OCI-LY3 (cell line): Measurements from ENCODE around the gene AIF1L.

Experiments
- H2AFZ ChIP-seq: fragments of 200-600, 300-600 bp; shearing (Covaris generic); 2 replicates; pipeline ENCODE4 v1.6.0; 2014; ENCODE audit warnings: antibody characterized with exemption, low read depth, low read length
- H3K27ac ChIP-seq: fragments of 200-600, 300-600 bp; sonication (generic); 2 replicates; pipeline ENCODE4 v1.5.1; 2014; ENCODE audit warnings: mild to moderate bottlenecking, low read length, moderate library complexity, mixed read lengths
- H3K27me3 ChIP-seq: fragments of 200-600, 300-600 bp; sonication (generic); 2 replicates; pipeline ENCODE4 v1.6.1; 2014; ENCODE audit warnings: low read depth, low read length, mixed read lengths
- H3K36me3 ChIP-seq: fragments of 200-600, 300-600 bp; sonication (generic); replicated peaks from 2 replicates; pipeline ENCODE3; 2014; ENCODE audit warnings: low read depth, low read length, mixed read lengths
- H3K4me1 ChIP-seq: fragments of 300-600, 200-600 bp; sonication (generic); 2 replicates; pipeline ENCODE4 v1.6.1; 2014; ENCODE audit warnings: low read length, mixed read lengths
- H3K4me2 ChIP-seq: fragments of 200-600, 300-600 bp; sonication (generic); 2 replicates; pipeline ENCODE4 v1.6.1; 2014; ENCODE audit warnings: low read length, mixed read lengths
- H3K4me3 ChIP-seq: fragments of 300-600, 200-600 bp; sonication (generic); 2 replicates; pipeline ENCODE4 v1.5.1; 2014; ENCODE audit warnings: antibody characterized with exemption, mild to moderate bottlenecking, low read length, moderate library complexity
- H3K79me2 ChIP-seq: fragments of 300-600, 200-600 bp; shearing (Covaris generic); 2 replicates; pipeline ENCODE4 v1.6.1; 2014; ENCODE audit warnings: mild to moderate bottlenecking, low read length, mixed read lengths
- H3K9ac ChIP-seq: fragments of 300-600, 200-600 bp; shearing (Covaris generic); 2 replicates; pipeline ENCODE4 v1.6.0; 2014; ENCODE audit warnings: mild to moderate bottlenecking, low read length, moderate library complexity
- H3K9me3 ChIP-seq: fragments of 200-600, 300-600 bp; shearing (Covaris generic); 2 replicates; pipeline ENCODE4 v1.6.1; 2014; ENCODE audit warnings: low read length, mixed read lengths; ENCODE audit not compliant: insufficient read depth
- H4K20me1 ChIP-seq: fragments of 200-600, 300-600 bp; sonication (generic); 2 replicates; pipeline ENCODE4 v1.6.1; 2016; ENCODE audit warnings: low read length, mixed read lengths; ENCODE audit not compliant: insufficient read depth
- CTCF ChIP-seq: fragments of 200-600, 300-600 bp; sonication (generic); IDR thresholded peaks from 2 replicates; pipeline ENCODE4 v1.5.1; 2014; ENCODE audit warnings: antibody characterized with exemption, low read length, low read depth
- EZH2phosphoT487 ChIP-seq: fragments of 200-600 bp; shearing (Covaris generic); IDR thresholded peaks from 2 replicates; pipeline ENCODE4 v1.6.1; 2018; ENCODE audit warnings: antibody characterized with exemption, mixed run types, low read depth

AIF1L gene

GRCh38 chr9:131087354-131087893, 8.9 kb upstream of the AIF1L start:
- no peaks in the 10 kb centered on the region for H3K36me3 ChIP-seq

GRCh38 chr9:131090025-131090787, 6.1 kb upstream of the AIF1L start:
- H3K79me2 ChIP-seq, result no peaks in the 10 kb centered on the region
- H4K20me1 ChIP-seq, result no peaks in the 10 kb centered on the region
- no peaks in the 10 kb centered on the region for H3K27me3 ChIP-seq
- H3K4me1 ChIP-seq, result no peaks in the 10 kb centered on the region
- H3K4me3 ChIP-seq, result no peak overlapping the region
- H3K36me3 ChIP-seq, result no peaks in the 10 kb centered on the region
- H3K4me2 ChIP-seq, result no peak overlapping the region
- H3K27ac ChIP-seq, result no peak overlapping the region
- no peaks in the 10 kb centered on the region for H3K9me3 ChIP-seq
- TF ChIP-seq EZH2phosphoT487, result no peak
- TF ChIP-seq CTCF, result no peak
- no peak overlapping the region for H2AFZ ChIP-seq
- H3K9ac ChIP-seq, result no peak overlapping the region

More at GRCh38 chr9:131087354-131087893, 8.9 kb upstream of the AIF1L start:
- Histone ChIP-seq H3K4me1 (no peaks in the 10 kb centered on the region), H3K27me3 (no peaks in the 10 kb centered on the region), H3K79me2 (no peaks in the 10 kb centered on the region), H3K9me3 (no peaks in the 10 kb centered on the region), H4K20me1 (no peaks in the 10 kb centered on the region), H3K9ac (no peak overlapping the region), H2AFZ (no peak overlapping the region), H3K4me2 (no peak overlapping the region), H3K4me3 (no peak overlapping the region), H3K27ac (no peak overlapping the region)
- TF ChIP-seq CTCF (no peak), EZH2phosphoT487 (no peak)

GRCh38 chr9:131091352-131091992, 4.9 kb upstream of the AIF1L start:
- Histone ChIP-seq H3K27ac (no peak overlapping the region), H3K9ac (no peak overlapping the region), H3K4me2 (no peak overlapping the region), H3K36me3 (no peaks in the 10 kb centered on the region), H3K4me1 (no peaks in the 10 kb centered on the region), H3K4me3 (no peak overlapping the region), H4K20me1 (no peaks in the 10 kb centered on the region), H3K27me3 (peaks cover 6% of the 10 kb centered on the region; the same call in 1 of the 2 replicates), H2AFZ (no peak overlapping the region), H3K79me2 (no peaks in the 10 kb centered on the region), H3K9me3 (no peaks in the 10 kb centered on the region)
- no peak for TF ChIP-seq EZH2phosphoT487
- TF ChIP-seq CTCF, result no peak

GRCh38 chr9:131092030-131092429, 4.3 kb upstream of the AIF1L start:
- no peaks in the 10 kb centered on the region for H3K36me3 ChIP-seq
- H3K27ac ChIP-seq, result no peak overlapping the region
- H3K9ac ChIP-seq, result no peak overlapping the region
- no peaks in the 10 kb centered on the region for H3K9me3 ChIP-seq
- no peak overlapping the region for H2AFZ ChIP-seq
- TF ChIP-seq CTCF, result no peak
- TF ChIP-seq EZH2phosphoT487, result no peak
- H4K20me1 ChIP-seq, result no peaks in the 10 kb centered on the region
- no peaks in the 10 kb centered on the region for H3K79me2 ChIP-seq
- peaks cover 12% of the 10 kb centered on the region; the same call in 1 of the 2 replicates for H3K27me3 ChIP-seq
- no peaks in the 10 kb centered on the region for H3K4me1 ChIP-seq
- H3K4me2 ChIP-seq, result no peak overlapping the region
- H3K4me3 ChIP-seq, result no peak overlapping the region
